ENCODE measurements around the gene JAK1.

DNA sequence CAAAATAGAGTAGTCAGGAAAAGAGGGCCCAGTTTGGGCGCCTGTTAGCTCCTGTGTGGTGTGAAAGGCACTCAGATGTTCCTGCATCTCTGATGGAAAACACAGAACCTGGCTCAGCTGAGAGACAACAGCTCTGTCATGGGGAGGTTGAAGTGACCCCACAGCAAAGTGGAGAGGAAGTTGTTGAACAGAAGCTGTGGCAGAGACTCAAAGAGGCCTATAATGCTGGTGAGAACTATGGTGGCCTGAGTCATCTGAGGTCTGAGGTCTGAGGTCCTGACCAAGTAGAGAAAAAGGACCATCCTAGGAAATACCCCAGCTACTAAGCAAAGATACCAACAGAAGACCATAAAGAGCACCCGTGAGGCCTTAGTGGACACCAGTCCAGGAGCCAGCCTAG is 45.6 kb upstream of the JAK1 start:
- no peak for TF ChIP-seq EZH2 (IDR thresholded peaks at IDR 0.05; ENCODE audit: insufficient read depth, poor library complexity, severe bottlenecking)
- TF ChIP-seq EZH2phosphoT487 (IDR thresholded peaks at IDR 0.05; ENCODE audit: insufficient read depth, low read depth): no peak

Data from GM23248 (cell line).